Measurements from ENCODE around the gene ICAM4.

GRCh38 chr19:10262771-10263170 is 24.0 kb upstream of the ICAM4 start:
- TF ChIP-seq EZH2phosphoT487 (IDR thresholded peaks at IDR 0.05; ENCODE audit: borderline replicate concordance, low read depth, low read length) (no peak), CTCF (conservative IDR thresholded peaks at IDR 0.05; ENCODE audit: low read length) (no peak)

All from OCI-LY7 (cell line).